Liver (tissue), 9 donors: ENCODE data around the gene SPATA13. TPM values are rescaled to one million over a fixed set of nuclear protein-coding genes. Genes with fewer than 3 reads are reported as not detected.
A peak's percentile ranks its signal among the peaks of the same experiment; 100 is the strongest.

Source experiments
- DNase-seq: peaks from one replicate; pipeline ENCODE4 v3.0.0-alpha.2; 2017; ENCODE audit warnings: low spot score
- H3K27ac ChIP-seq, 2 donors: one replicate each; pipeline ENCODE4 v1.7.0; 2013; ENCODE audit warnings: inconsistent platforms in 2 of 2, low read length in 2 of 2, control low read depth in 1 of 2, low read depth in 1 of 2, mild to moderate bottlenecking in 1 of 2
- H3K27me3 ChIP-seq, 4 donors: one replicate each; pipeline versions ENCODE4 v1.6.1 to v1.7.0; 2013; ENCODE audit warnings: low read length in 3 of 4, inconsistent platforms in 1 of 4, mild to moderate bottlenecking in 1 of 4, moderate library complexity in 1 of 4; ENCODE audit not compliant: control insufficient read depth in 4 of 4, insufficient read depth in 4 of 4
- H3K36me3 ChIP-seq, 4 donors: one replicate each; pipeline versions ENCODE4 v1.6.1 to v1.7.0; 2013; ENCODE audit warnings: low read length in 3 of 4, mild to moderate bottlenecking in 3 of 4, low read depth in 1 of 4, moderate library complexity in 1 of 4; ENCODE audit not compliant: control insufficient read depth in 4 of 4, insufficient read depth in 3 of 4
- H3K4me1 ChIP-seq, 4 donors: one replicate each; pipeline versions ENCODE4 v1.6.1 to v1.7.0; 2013; ENCODE audit warnings: low read length in 3 of 4, mild to moderate bottlenecking in 3 of 4, moderate library complexity in 1 of 4; ENCODE audit not compliant: control insufficient read depth in 4 of 4, insufficient read depth in 4 of 4
- H3K4me3 ChIP-seq, 3 donors: one replicate each; pipeline versions ENCODE4 v1.6.1 to v1.7.0; 2013; ENCODE audit warnings: low read length in 3 of 3, control low read depth in 1 of 3, low read depth in 1 of 3, mild to moderate bottlenecking in 1 of 3
- H3K9ac ChIP-seq, 2 donors: one replicate each; pipeline ENCODE4 v1.7.0; 2013; ENCODE audit warnings: low read length in 2 of 2, mild to moderate bottlenecking in 2 of 2, moderate library complexity in 2 of 2, control low read depth in 1 of 2, low read depth in 1 of 2
- H3K9me3 ChIP-seq, 4 donors: one replicate each; pipeline versions ENCODE4 v1.6.1 to v1.7.0; 2013; ENCODE audit warnings: low read length in 3 of 4; ENCODE audit not compliant: control insufficient read depth in 4 of 4
- EGR1 ChIP-seq, 2 donors: IDR thresholded peaks; 2 replicates each; pipeline ENCODE4 v1.6.1; 2016 to 2018; ENCODE audit warnings: antibody characterized with exemption in 2 of 2, low read depth in 2 of 2
- FOXA1 ChIP-seq: IDR thresholded peaks from 2 replicates; pipeline ENCODE4 v1.6.1; 2016; ENCODE audit warnings: antibody characterized with exemption
- FOXA2 ChIP-seq: IDR thresholded peaks from 2 replicates; pipeline ENCODE4 v1.6.1; 2016; ENCODE audit warnings: antibody characterized with exemption
- HNF4A ChIP-seq, 2 donors: conservative IDR thresholded peaks; 2 replicates each; pipeline ENCODE4 v1.6.1; 2016; ENCODE audit warnings: antibody characterized with exemption in 2 of 2, mild to moderate bottlenecking in 2 of 2
- HNF4G ChIP-seq: IDR thresholded peaks from 2 replicates; pipeline ENCODE4 v1.6.1; 2016; ENCODE audit warnings: antibody characterized with exemption
- JUND ChIP-seq, 2 donors: IDR thresholded peaks; 2 replicates each; pipeline ENCODE4 v1.6.1; 2016; ENCODE audit warnings: antibody characterized with exemption in 2 of 2
- NR2F2 ChIP-seq: IDR thresholded peaks from 2 replicates; pipeline ENCODE4 v1.6.1; 2016; ENCODE audit warnings: antibody characterized with exemption
- RAD21 ChIP-seq, 2 donors: IDR thresholded peaks; 2 replicates each; pipeline ENCODE4 v1.6.1; 2016; ENCODE audit warnings: antibody characterized with exemption in 2 of 2, mild to moderate bottlenecking in 2 of 2
- SP1 ChIP-seq: IDR thresholded peaks from 2 replicates; pipeline ENCODE4 v1.6.1; 2018; ENCODE audit warnings: antibody characterized with exemption, mild to moderate bottlenecking
- TAF1 ChIP-seq: conservative IDR thresholded peaks from 2 replicates; pipeline ENCODE4 v1.6.1; 2016; ENCODE audit warnings: antibody characterized with exemption, mild to moderate bottlenecking
- YY1 ChIP-seq: IDR thresholded peaks from 2 replicates; pipeline ENCODE4 v1.6.1; 2016; ENCODE audit warnings: antibody characterized with exemption, mild to moderate bottlenecking
- WGBS: extraction: QIAGEN DNeasy Blood & Tissue Kit; methylation state at CpG from one replicate; pipeline ENCODE4 v1.1.7; 2013; 5-methylcytosine and 5-hydroxymethylcytosine counted together
- polyA plus RNA-seq, 2 donors: library from polyadenylated mRNA; stranded (reverse) in 1 of 2; unstranded in 1 of 2; fragments of 200-250 nt in 1 of 2; fragments of >200 nt in 1 of 2; fragmentation: Nextera tagmentation in 1 of 2; extraction: Ambion mirVana in 1 of 2; gene quantifications; one replicate each; pipeline versions ENCODE4 v1.2.1 to v1.2.3, GENCODE V29; 2013 to 2015
- total RNA-seq, 2 donors: library from RNA; depleted of rRNA; stranded (reverse); fragments of >200 nt; gene quantifications; one replicate each; pipeline ENCODE4 v1.2.3, GENCODE V29; 2014
- TF ChIP-seq, protein P1 (sequence below): fragments of 150-350 bp; IDR thresholded peaks from 2 replicates; pipeline ENCODE4 v1.5.1; 2017; ENCODE audit warnings: improper control_type of control experiment, low read depth, low read length; ENCODE audit not compliant: missing input control
- TF ChIP-seq, protein P2 (sequence below): IDR thresholded peaks from 2 replicates; pipeline ENCODE4 v1.6.1; 2016; ENCODE audit warnings: antibody characterized with exemption, mild to moderate bottlenecking
- TF ChIP-seq, protein P3 (sequence below): IDR thresholded peaks from 2 replicates; pipeline ENCODE4 v1.6.1; 2016; ENCODE audit warnings: antibody characterized with exemption
- TF ChIP-seq, protein P4 (sequence below): IDR thresholded peaks from 2 replicates; pipeline ENCODE4 v1.6.1; 2016; ENCODE audit warnings: antibody characterized with exemption
- TF ChIP-seq, protein P5 (sequence below): IDR thresholded peaks from 2 replicates; pipeline ENCODE4 v1.6.1; 2016; ENCODE audit warnings: antibody characterized with exemption
- donor health status: healthy.
- donor health status: healthy.
- donor health status: healthy.
- donor health status: healthy.
- donor health status: healthy.

The SPATA13 gene
- total and polyA plus RNA-seq, 4 donors: 10.0 to 57.6 (median 20.4) TPM

DNA sequence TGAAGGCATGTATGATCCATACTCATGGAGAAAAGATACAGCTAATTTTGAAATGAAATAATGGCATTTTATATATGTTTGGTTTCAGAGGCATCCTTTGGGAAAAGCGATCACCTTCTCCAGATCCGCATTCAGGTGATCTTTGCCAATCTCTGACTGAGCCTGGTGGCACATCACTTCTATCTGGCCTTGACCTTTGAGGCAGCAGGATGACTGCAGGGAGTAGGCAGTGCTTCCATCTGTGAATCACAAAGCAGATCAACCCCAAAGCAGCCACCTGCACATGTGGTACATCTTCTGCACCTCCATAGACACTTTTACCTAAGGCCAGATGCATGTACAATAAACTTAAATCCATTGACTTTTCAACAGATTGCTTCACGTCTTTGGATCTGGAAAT is 53.4 kb downstream of the SPATA13 start:
- no peak overlapping the region for H3K4me3 ChIP-seq
- no peak for DNase-seq
- no peak overlapping the region for H3K9ac ChIP-seq
- H3K27me3 ChIP-seq: no peaks in the 10 kb centered on the region
- no peaks in the 10 kb centered on the region for H3K9me3 ChIP-seq
- no peaks in the 10 kb centered on the region for H3K36me3 ChIP-seq
- TF ChIP-seq FOXA2 (no peak), HNF4A (conservative IDR thresholded peaks at IDR 0.05) (peak in 1 of 2 donors; percentile 9)
- TF ChIP-seq, protein P1, sequence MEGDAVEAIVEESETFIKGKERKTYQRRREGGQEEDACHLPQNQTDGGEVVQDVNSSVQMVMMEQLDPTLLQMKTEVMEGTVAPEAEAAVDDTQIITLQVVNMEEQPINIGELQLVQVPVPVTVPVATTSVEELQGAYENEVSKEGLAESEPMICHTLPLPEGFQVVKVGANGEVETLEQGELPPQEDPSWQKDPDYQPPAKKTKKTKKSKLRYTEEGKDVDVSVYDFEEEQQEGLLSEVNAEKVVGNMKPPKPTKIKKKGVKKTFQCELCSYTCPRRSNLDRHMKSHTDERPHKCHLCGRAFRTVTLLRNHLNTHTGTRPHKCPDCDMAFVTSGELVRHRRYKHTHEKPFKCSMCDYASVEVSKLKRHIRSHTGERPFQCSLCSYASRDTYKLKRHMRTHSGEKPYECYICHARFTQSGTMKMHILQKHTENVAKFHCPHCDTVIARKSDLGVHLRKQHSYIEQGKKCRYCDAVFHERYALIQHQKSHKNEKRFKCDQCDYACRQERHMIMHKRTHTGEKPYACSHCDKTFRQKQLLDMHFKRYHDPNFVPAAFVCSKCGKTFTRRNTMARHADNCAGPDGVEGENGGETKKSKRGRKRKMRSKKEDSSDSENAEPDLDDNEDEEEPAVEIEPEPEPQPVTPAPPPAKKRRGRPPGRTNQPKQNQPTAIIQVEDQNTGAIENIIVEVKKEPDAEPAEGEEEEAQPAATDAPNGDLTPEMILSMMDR: no peak
- TF ChIP-seq, protein P2, sequence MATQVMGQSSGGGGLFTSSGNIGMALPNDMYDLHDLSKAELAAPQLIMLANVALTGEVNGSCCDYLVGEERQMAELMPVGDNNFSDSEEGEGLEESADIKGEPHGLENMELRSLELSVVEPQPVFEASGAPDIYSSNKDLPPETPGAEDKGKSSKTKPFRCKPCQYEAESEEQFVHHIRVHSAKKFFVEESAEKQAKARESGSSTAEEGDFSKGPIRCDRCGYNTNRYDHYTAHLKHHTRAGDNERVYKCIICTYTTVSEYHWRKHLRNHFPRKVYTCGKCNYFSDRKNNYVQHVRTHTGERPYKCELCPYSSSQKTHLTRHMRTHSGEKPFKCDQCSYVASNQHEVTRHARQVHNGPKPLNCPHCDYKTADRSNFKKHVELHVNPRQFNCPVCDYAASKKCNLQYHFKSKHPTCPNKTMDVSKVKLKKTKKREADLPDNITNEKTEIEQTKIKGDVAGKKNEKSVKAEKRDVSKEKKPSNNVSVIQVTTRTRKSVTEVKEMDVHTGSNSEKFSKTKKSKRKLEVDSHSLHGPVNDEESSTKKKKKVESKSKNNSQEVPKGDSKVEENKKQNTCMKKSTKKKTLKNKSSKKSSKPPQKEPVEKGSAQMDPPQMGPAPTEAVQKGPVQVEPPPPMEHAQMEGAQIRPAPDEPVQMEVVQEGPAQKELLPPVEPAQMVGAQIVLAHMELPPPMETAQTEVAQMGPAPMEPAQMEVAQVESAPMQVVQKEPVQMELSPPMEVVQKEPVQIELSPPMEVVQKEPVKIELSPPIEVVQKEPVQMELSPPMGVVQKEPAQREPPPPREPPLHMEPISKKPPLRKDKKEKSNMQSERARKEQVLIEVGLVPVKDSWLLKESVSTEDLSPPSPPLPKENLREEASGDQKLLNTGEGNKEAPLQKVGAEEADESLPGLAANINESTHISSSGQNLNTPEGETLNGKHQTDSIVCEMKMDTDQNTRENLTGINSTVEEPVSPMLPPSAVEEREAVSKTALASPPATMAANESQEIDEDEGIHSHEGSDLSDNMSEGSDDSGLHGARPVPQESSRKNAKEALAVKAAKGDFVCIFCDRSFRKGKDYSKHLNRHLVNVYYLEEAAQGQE: no peak
- peaks cover 16 to 55% (median 39%) of the 10 kb centered on the region in 4 donors for H3K4me1 ChIP-seq
- peak overlapping the region; percentile 88 to 91 for H3K27ac ChIP-seq
- 75% methylated on average over 3 of the region's 3 CpGs for WGBS

DNA sequence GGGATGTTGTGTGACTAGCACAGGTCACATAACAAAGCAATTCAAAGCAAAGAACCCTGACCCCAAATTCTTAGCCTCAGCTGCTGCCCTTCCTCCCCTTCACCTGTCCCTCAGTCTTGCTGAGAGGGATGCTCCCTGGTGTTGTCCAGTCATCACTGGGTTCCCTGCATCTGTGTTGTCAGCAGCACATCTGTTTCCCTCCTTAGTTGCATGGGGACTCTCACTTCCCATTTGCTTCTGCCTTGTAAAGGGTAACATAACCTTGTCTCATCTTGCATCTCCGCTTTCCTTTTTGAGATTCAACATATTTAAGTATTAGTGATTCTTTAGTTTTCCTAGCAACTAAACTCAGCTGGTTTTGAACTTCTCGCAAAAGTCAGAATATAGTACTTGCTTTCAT is 54.0 kb downstream of the SPATA13 start:
- no peak for DNase-seq
- H3K27ac ChIP-seq: peak overlapping the region; percentile 88 to 91

More for the DNA sequence above, 54.0 kb downstream of the SPATA13 start:
- peaks cover 16 to 61% (median 40%) of the 10 kb centered on the region in 4 donors for H3K4me1 ChIP-seq
- TF ChIP-seq, protein P3, sequence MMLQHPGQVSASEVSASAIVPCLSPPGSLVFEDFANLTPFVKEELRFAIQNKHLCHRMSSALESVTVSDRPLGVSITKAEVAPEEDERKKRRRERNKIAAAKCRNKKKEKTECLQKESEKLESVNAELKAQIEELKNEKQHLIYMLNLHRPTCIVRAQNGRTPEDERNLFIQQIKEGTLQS: no peak
- TF ChIP-seq FOXA2: no peak
- TF ChIP-seq, protein P4, sequence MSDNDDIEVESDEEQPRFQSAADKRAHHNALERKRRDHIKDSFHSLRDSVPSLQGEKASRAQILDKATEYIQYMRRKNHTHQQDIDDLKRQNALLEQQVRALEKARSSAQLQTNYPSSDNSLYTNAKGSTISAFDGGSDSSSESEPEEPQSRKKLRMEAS: no peak
- no peak for TF ChIP-seq EGR1 (IDR thresholded peaks at IDR 0.05; ENCODE audit: low read depth in 2 of 2)
- no peak for TF ChIP-seq HNF4G
- no peak for TF ChIP-seq YY1
- TF ChIP-seq JUND (IDR thresholded peaks at IDR 0.05): no peak
- TF ChIP-seq, protein P2: no peak
- TF ChIP-seq HNF4A (conservative IDR thresholded peaks at IDR 0.05): no peak
- TF ChIP-seq, protein P5, sequence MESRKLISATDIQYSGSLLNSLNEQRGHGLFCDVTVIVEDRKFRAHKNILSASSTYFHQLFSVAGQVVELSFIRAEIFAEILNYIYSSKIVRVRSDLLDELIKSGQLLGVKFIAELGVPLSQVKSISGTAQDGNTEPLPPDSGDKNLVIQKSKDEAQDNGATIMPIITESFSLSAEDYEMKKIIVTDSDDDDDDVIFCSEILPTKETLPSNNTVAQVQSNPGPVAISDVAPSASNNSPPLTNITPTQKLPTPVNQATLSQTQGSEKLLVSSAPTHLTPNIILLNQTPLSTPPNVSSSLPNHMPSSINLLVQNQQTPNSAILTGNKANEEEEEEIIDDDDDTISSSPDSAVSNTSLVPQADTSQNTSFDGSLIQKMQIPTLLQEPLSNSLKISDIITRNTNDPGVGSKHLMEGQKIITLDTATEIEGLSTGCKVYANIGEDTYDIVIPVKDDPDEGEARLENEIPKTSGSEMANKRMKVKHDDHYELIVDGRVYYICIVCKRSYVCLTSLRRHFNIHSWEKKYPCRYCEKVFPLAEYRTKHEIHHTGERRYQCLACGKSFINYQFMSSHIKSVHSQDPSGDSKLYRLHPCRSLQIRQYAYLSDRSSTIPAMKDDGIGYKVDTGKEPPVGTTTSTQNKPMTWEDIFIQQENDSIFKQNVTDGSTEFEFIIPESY: no peak
- no peak for TF ChIP-seq RAD21 (IDR thresholded peaks at IDR 0.05)
- no peak for TF ChIP-seq TAF1
- TF ChIP-seq SP1: no peak
- TF ChIP-seq NR2F2: no peak
- TF ChIP-seq, protein P1: no peak
- TF ChIP-seq FOXA1: no peak
- no peak overlapping the region for H3K4me3 ChIP-seq
- no peaks in the 10 kb centered on the region for H3K9me3 ChIP-seq
- H3K36me3 ChIP-seq: no peaks in the 10 kb centered on the region
- H3K9ac ChIP-seq: no peak overlapping the region
- no peaks in the 10 kb centered on the region for H3K27me3 ChIP-seq
- 97% methylated on average over 2 of the region's 2 CpGs for WGBS
